HCT116 (cell line): ENCODE measurements around the gene OGN. TPM values are rescaled to one million over a fixed set of nuclear protein-coding genes. Genes with fewer than 3 reads are reported as not detected.

Source experiments
- ATAC-seq: fragments of 200-7000 bp; cut with Tn5 transposase; 2 replicates; pipeline ENCODE4 v1.9.1; 2020; ENCODE audit warnings: mild to moderate bottlenecking, moderate library complexity
- BruUV-seq: library from RNA; stranded (reverse); fragments of 400-500 nt; replicated peaks from 2 replicates; lab custom pipeline; 2021; lab: Mats Ljungman, UMichigan
- CTCF ChIA-PET: fragments of 300-600 bp; sonication (Branson Sonifier 250); formaldehyde crosslinking; loops from one replicate; lab custom pipeline; 2021; ENCODE audit warnings: antibody characterized with exemption; lab: Charles Lee
- POLR2A ChIA-PET: fragments of 300-600, 350-600 bp; sonication (Branson Sonifier 250); formaldehyde crosslinking; loops from one replicate; lab custom pipeline; 2021; ENCODE audit warnings: antibody characterized with exemption; lab: Charles Lee
- RAD21 ChIA-PET, 2 experiments: fragments of 300-600 bp; sonication (Branson Sonifier 250); formaldehyde crosslinking; loops; one replicate each; lab custom pipeline; 2023; ENCODE audit warnings: low total read pairs in 2 of 2; ENCODE audit not compliant: uncharacterized antibody in 2 of 2, unreplicated experiment in 2 of 2, low non-redundant PET in 1 of 2; lab: Charles Lee
- DNase-seq: peaks from one replicate; pipeline ENCODE4 v3.0.0-alpha.2; 2010; ENCODE audit warnings: low read depth, low spot score
- H2AFZ ChIP-seq: fragments of 200-600 bp; shearing (Covaris generic), sonication (generic); 2 replicates; pipeline ENCODE4 v1.6.1; 2017; ENCODE audit warnings: low read depth, mixed run types, mixed read lengths, antibody characterized with exemption, low read length; ENCODE audit not compliant: poor library complexity, severe bottlenecking
- H3K27ac ChIP-seq: 2 replicates; pipeline ENCODE4 v1.5.1; 2012; ENCODE audit warnings: low read depth, low read length
- H3K27me3 ChIP-seq: fragments of 200-600 bp; sonication (generic); 2 replicates; pipeline ENCODE4 v1.6.1; 2016; ENCODE audit warnings: mixed run types, low read length, mixed read lengths; ENCODE audit not compliant: insufficient read depth
- H3K36me3 ChIP-seq, 2 experiments: fragments of 200-500 bp in 1 of 2; fragments of 200-600 bp in 1 of 2; sonication (Bioruptor generic) in 1 of 2; sonication (generic) in 1 of 2; 2 replicates each; pipeline versions ENCODE4 v1.5.1 to v1.6.1; 2014 to 2016; ENCODE audit warnings: low read length in 2 of 2, inconsistent platforms in 1 of 2, mixed read lengths in 1 of 2, mixed run types in 1 of 2; ENCODE audit not compliant: insufficient read depth in 2 of 2, control insufficient read depth in 1 of 2
- H3K4me1 ChIP-seq, 2 experiments: fragments of 200-600 bp in 1 of 2; sonication (generic) in 1 of 2; 2 replicates each; pipeline versions ENCODE4 v1.5.1 to v1.6.1; 2012 to 2017; ENCODE audit warnings: low read length in 2 of 2, inconsistent platforms in 1 of 2, mild to moderate bottlenecking in 1 of 2, mixed read lengths in 1 of 2, mixed run types in 1 of 2, moderate library complexity in 1 of 2; ENCODE audit not compliant: insufficient read depth in 2 of 2, control insufficient read depth in 1 of 2
- H3K4me2 ChIP-seq: fragments of 200-600 bp; sonication (generic); 2 replicates; pipeline ENCODE4 v1.6.1; 2017; ENCODE audit warnings: mixed run types, low read length, mixed read lengths
- H3K4me3 ChIP-seq, 2 experiments: fragments of 200-600 bp in 1 of 2; sonication (generic) in 1 of 2; replicated peaks in 1 of 2; 2 replicates each; pipeline ENCODE4 v1.5.1; 2011 to 2016; ENCODE audit warnings: low read length in 2 of 2, control low read depth in 1 of 2, low read depth in 1 of 2, mild to moderate bottlenecking in 1 of 2, mixed read lengths in 1 of 2, mixed run types in 1 of 2
- H3K79me2 ChIP-seq: fragments of 200-600 bp; sonication (generic); 2 replicates; pipeline ENCODE4 v1.6.1; 2017; ENCODE audit warnings: mild to moderate bottlenecking, mixed run types, low read length, moderate library complexity, mixed read lengths; ENCODE audit not compliant: insufficient read depth
- H3K9ac ChIP-seq: fragments of 200-600 bp; sonication (generic); 2 replicates; pipeline ENCODE4 v1.6.1; 2016; ENCODE audit warnings: low read length, mixed read lengths
- H3K9me2 ChIP-seq: fragments of 200-600 bp; sonication (generic), shearing (Covaris generic); 2 replicates; pipeline ENCODE4 v1.6.1; 2017; ENCODE audit warnings: mixed run types, mild to moderate bottlenecking, moderate library complexity; ENCODE audit not compliant: insufficient read depth
- H3K9me3 ChIP-seq, 2 experiments: fragments of 200-500 bp in 1 of 2; fragments of 200-600 bp in 1 of 2; sonication (Bioruptor generic) in 1 of 2; sonication (generic) in 1 of 2; 2 replicates each; pipeline ENCODE4 v1.6.1; 2014 to 2017; ENCODE audit warnings: low read length in 2 of 2, mixed read lengths in 2 of 2, inconsistent platforms in 1 of 2, low read depth in 1 of 2, mild to moderate bottlenecking in 1 of 2, mixed run types in 1 of 2, moderate library complexity in 1 of 2; ENCODE audit not compliant: control insufficient read depth in 1 of 2, insufficient read depth in 1 of 2
- H4K20me1 ChIP-seq: fragments of 200-600 bp; sonication (generic), shearing (Covaris generic); 2 replicates; pipeline ENCODE4 v1.6.1; 2017; ENCODE audit warnings: mixed run types, mild to moderate bottlenecking, moderate library complexity; ENCODE audit not compliant: insufficient read depth
- ATF3 ChIP-seq: IDR thresholded peaks from 2 replicates; pipeline ENCODE4 v1.6.1; 2012
- CBX3 ChIP-seq: IDR thresholded peaks from 2 replicates; pipeline ENCODE4 v1.6.1; 2012; ENCODE audit warnings: low read depth
- EGR1 ChIP-seq: IDR thresholded peaks from 2 replicates; pipeline ENCODE4 v1.6.1; 2012; ENCODE audit warnings: low read depth
- FOSL1 ChIP-seq: IDR thresholded peaks from 2 replicates; pipeline ENCODE4 v1.6.1; 2012; ENCODE audit warnings: low read depth
- MAX ChIP-seq: IDR thresholded peaks from 2 replicates; pipeline ENCODE4 v1.6.1; 2012
- POLR2A ChIP-seq: IDR thresholded peaks from 2 replicates; pipeline ENCODE4 v1.7.0; 2011; ENCODE audit warnings: borderline replicate concordance; ENCODE audit not compliant: insufficient read depth, insufficient read length; ENCODE audit errors: extremely low read depth
- POLR2AphosphoS5 ChIP-seq: IDR thresholded peaks from 2 replicates; pipeline ENCODE4 v1.6.1; 2011; ENCODE audit warnings: mild to moderate bottlenecking, low read depth, low read length, moderate library complexity
- RAD21 ChIP-seq: IDR thresholded peaks from 2 replicates; pipeline ENCODE4 v1.6.1; 2012; ENCODE audit warnings: low read depth, mild to moderate bottlenecking
- REST ChIP-seq: IDR thresholded peaks from 2 replicates; pipeline ENCODE4 v1.6.1; 2012; ENCODE audit warnings: low read depth
- SP1 ChIP-seq: IDR thresholded peaks from 2 replicates; pipeline ENCODE4 v1.6.1; 2012; ENCODE audit warnings: low read depth
- SRF ChIP-seq: IDR thresholded peaks from 2 replicates; pipeline ENCODE4 v1.6.1; 2012; ENCODE audit warnings: low read depth
- TCF7L2 ChIP-seq: IDR thresholded peaks from 2 replicates; pipeline ENCODE4 v1.7.0; 2011; ENCODE audit warnings: borderline replicate concordance, inconsistent platforms; ENCODE audit not compliant: insufficient read depth, insufficient read length; ENCODE audit errors: extremely low read depth
- ZFX ChIP-seq: fragments of 450-650 bp; IDR thresholded peaks from 2 replicates; pipeline ENCODE4 v1.6.1; 2017
- ZNF274 ChIP-seq: fragments of 200-500 bp; sonication (Bioruptor generic); IDR thresholded peaks from 2 replicates; pipeline ENCODE4 v1.6.1; 2014; ENCODE audit warnings: mild to moderate bottlenecking, low read depth, low read length, inconsistent platforms
- intact Hi-C: fragments of 100-400 bp; cut with micrococcal nuclease; formaldehyde crosslinking; loops from 2 replicates; pipeline ENCODE4 v1.10.0; 2022
- total RNA-seq: library from RNA; stranded (reverse); gene quantifications from one replicate; pipeline ENCODE4 v1.2.1, GENCODE V29; 2021; ENCODE audit not compliant: unreplicated experiment
- TF ChIP-seq, protein P1 (sequence below): IDR thresholded peaks from 2 replicates; pipeline ENCODE4 v1.6.1; 2011; ENCODE audit warnings: mild to moderate bottlenecking, low read length, moderate library complexity; ENCODE audit not compliant: insufficient replicate concordance; ENCODE audit errors: extremely low read depth
- TF ChIP-seq, protein P2 (sequence below), 3 experiments: fragments of 200-600 bp in 1 of 3; sonication (generic) in 1 of 3; IDR thresholded peaks in 2 of 3; conservative IDR thresholded peaks in 1 of 3; 2 replicates each; pipeline ENCODE4 v1.5.1; 2012 to 2017; ENCODE audit warnings: low read depth in 2 of 3, low read length in 2 of 3, antibody characterized with exemption in 1 of 3, borderline replicate concordance in 1 of 3, control low read depth in 1 of 3, mild to moderate bottlenecking in 1 of 3, mixed read lengths in 1 of 3, mixed run types in 1 of 3, moderate library complexity in 1 of 3; ENCODE audit not compliant: insufficient read depth in 1 of 3

Gene OGN
- total RNA-seq, 1 experiment from 2014 or later, result 0.15 TPM

DNA sequence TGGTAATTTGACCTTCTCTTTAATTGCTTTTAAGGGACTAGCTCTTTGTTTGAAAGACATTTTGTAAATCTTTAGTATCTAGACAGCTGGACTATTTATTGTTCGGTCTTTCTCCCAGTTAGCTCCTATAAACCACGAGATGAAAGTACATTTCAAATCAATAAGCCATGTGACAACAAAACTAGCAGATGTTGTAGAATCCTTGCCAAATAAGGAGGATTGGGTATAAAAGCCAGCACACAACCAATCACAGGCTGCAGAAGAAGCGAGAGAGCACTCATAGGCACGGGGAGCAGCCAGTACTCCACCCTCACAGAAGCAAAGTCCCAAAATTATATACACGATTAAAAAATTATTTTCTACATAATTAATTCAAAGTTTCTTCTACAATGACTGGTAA, 28.0 kb upstream of the OGN start:
- ATAC-seq, result no peak
- TF ChIP-seq MAX (no peak), REST (no peak), ATF3 (no peak), RAD21 (no peak), ZNF274 (no peak), SP1 (no peak), FOSL1 (no peak), EGR1 (no peak), POLR2AphosphoS5 (no peak), CBX3 (no peak), SRF (no peak), TCF7L2 (no peak), POLR2A (no peak), ZFX (no peak)
- TF ChIP-seq, protein P1, sequence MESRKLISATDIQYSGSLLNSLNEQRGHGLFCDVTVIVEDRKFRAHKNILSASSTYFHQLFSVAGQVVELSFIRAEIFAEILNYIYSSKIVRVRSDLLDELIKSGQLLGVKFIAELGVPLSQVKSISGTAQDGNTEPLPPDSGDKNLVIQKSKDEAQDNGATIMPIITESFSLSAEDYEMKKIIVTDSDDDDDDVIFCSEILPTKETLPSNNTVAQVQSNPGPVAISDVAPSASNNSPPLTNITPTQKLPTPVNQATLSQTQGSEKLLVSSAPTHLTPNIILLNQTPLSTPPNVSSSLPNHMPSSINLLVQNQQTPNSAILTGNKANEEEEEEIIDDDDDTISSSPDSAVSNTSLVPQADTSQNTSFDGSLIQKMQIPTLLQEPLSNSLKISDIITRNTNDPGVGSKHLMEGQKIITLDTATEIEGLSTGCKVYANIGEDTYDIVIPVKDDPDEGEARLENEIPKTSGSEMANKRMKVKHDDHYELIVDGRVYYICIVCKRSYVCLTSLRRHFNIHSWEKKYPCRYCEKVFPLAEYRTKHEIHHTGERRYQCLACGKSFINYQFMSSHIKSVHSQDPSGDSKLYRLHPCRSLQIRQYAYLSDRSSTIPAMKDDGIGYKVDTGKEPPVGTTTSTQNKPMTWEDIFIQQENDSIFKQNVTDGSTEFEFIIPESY, result no peak
- TF ChIP-seq, protein P2, sequence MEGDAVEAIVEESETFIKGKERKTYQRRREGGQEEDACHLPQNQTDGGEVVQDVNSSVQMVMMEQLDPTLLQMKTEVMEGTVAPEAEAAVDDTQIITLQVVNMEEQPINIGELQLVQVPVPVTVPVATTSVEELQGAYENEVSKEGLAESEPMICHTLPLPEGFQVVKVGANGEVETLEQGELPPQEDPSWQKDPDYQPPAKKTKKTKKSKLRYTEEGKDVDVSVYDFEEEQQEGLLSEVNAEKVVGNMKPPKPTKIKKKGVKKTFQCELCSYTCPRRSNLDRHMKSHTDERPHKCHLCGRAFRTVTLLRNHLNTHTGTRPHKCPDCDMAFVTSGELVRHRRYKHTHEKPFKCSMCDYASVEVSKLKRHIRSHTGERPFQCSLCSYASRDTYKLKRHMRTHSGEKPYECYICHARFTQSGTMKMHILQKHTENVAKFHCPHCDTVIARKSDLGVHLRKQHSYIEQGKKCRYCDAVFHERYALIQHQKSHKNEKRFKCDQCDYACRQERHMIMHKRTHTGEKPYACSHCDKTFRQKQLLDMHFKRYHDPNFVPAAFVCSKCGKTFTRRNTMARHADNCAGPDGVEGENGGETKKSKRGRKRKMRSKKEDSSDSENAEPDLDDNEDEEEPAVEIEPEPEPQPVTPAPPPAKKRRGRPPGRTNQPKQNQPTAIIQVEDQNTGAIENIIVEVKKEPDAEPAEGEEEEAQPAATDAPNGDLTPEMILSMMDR (IDR thresholded peaks at IDR 0.05 in 2 of 3, conservative IDR thresholded peaks at IDR 0.05 in 1 of 3; ENCODE audit: borderline replicate concordance in 1 of 3, insufficient read depth in 1 of 3, low read depth in 2 of 3, low read length in 2 of 3), result no peak
- TF ChIP-seq, all 23 proteins: peak for 0
- no peaks in the 10 kb centered on the region for H3K9me3 ChIP-seq
- H3K36me3 ChIP-seq, result no peaks in the 10 kb centered on the region
- H2AFZ ChIP-seq, result no peak overlapping the region
- no peak overlapping the region for H3K4me3 ChIP-seq
- ChIA-PET POLR2A (no interaction called here), RAD21 (no interaction called here), CTCF (no interaction called here)
- no peak overlapping the region for H3K27ac ChIP-seq
- H4K20me1 ChIP-seq, result no peaks in the 10 kb centered on the region
- no TSS peak for BruUV-seq
- H3K27me3 ChIP-seq, result no peaks in the 10 kb centered on the region
- H3K79me2 ChIP-seq, result no peaks in the 10 kb centered on the region
- H3K9me2 ChIP-seq, result no peaks in the 10 kb centered on the region
- no peak overlapping the region for H3K4me2 ChIP-seq
- no peaks in the 10 kb centered on the region for H3K4me1 ChIP-seq
- intact Hi-C loops, result no loop called here
- H3K9ac ChIP-seq, result no peak overlapping the region
- DNase-seq, result no peak
